Measurements from ENCODE around the gene LPXN. TPM values are rescaled to one million over a fixed set of nuclear protein-coding genes. Genes with fewer than 3 reads are reported as not detected.

The LPXN gene
- total and polyA plus RNA-seq, 3 donors from 2014 or later = 14.5 to 17.3 (median 15.8) TPM

DNA sequence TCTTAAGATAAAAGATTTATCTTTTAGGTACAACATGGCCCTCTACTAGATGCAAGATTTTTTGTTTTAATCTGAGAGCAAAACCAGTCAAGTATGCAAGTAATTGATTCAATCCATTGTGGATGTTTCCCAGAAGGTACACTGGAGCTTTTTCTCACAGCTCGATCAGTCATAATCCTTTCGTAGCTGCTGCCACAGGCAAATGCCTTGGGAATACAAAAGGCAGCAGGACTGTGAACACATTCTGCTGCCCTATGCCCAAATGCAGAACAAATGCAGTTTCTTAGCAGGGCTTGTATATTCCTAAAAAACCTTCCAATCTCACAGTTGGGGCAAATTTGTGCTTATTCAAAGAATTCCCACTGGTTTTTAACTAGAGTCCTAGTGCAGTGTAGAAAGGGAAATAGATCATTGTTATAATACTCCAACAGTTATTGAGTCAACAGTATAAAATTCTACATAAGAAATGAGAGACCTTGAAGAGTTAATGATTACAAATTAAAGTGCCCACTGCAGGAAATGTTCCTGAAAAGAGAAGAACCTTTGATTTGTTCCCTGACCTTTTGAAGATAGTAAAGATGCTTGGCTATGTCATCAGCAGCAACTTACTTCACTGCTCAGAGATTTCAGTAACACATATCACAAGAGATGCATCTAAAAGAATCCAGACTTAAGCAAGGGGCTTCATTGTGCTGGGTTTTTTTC, 14.1 kb downstream of the LPXN start:
- no peaks in the 10 kb centered on the region for H3K36me3 ChIP-seq (ENCODE audit: low read depth, missing control alignments)
- no peak overlapping the region for H3K4me3 ChIP-seq
- intact Hi-C loops (cut with DNase I; ENCODE audit: low total_unique reads) = no loop called here
- TF ChIP-seq, protein P1, sequence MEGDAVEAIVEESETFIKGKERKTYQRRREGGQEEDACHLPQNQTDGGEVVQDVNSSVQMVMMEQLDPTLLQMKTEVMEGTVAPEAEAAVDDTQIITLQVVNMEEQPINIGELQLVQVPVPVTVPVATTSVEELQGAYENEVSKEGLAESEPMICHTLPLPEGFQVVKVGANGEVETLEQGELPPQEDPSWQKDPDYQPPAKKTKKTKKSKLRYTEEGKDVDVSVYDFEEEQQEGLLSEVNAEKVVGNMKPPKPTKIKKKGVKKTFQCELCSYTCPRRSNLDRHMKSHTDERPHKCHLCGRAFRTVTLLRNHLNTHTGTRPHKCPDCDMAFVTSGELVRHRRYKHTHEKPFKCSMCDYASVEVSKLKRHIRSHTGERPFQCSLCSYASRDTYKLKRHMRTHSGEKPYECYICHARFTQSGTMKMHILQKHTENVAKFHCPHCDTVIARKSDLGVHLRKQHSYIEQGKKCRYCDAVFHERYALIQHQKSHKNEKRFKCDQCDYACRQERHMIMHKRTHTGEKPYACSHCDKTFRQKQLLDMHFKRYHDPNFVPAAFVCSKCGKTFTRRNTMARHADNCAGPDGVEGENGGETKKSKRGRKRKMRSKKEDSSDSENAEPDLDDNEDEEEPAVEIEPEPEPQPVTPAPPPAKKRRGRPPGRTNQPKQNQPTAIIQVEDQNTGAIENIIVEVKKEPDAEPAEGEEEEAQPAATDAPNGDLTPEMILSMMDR (IDR thresholded peaks at IDR 0.05) = no peak
- TF ChIP-seq POLR2A (IDR thresholded peaks at IDR 0.05) = no peak
- WGBS, 2 donors = 51 to 68% methylated on average over 2 of the region's 2 CpGs
- no peaks in the 10 kb centered on the region for H3K4me1 ChIP-seq
- DNase-seq = no peak
- no peak overlapping the region for H3K27ac ChIP-seq
- no peaks in the 10 kb centered on the region for H3K27me3 ChIP-seq
- no peaks in the 10 kb centered on the region for H3K9me3 ChIP-seq

DNA sequence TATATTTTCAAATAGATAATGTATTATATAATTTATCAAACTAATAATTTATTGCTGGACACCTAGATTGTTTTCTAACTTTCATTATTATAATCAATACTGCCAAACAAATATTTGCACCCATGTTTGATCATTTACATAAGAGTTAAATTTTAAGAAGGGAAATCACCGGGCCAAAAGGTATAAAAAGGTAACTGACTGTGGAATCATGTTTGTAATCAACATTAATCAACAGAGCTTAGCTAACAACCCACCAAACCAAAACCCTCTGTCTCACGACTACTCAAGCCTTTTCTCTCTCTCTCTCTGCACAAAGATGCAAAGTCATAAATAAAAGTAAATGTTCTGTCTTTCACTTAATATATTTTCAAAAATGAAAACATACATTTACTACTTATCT, 14.8 kb downstream of the LPXN start:
- Histone ChIP-seq H3K36me3 (ENCODE audit: low read depth, missing control alignments) (no peaks in the 10 kb centered on the region), H3K4me3 (no peak overlapping the region), H3K9me3 (no peaks in the 10 kb centered on the region), H3K27me3 (no peaks in the 10 kb centered on the region), H3K27ac (no peak overlapping the region), H3K4me1 (no peaks in the 10 kb centered on the region)
- TF ChIP-seq POLR2A (IDR thresholded peaks at IDR 0.05) = no peak
- TF ChIP-seq, protein P1 (IDR thresholded peaks at IDR 0.05) = no peak
- WGBS, 2 donors = 79 to 81% methylated on average over 2 of the region's 2 CpGs
- intact Hi-C loops (cut with DNase I; ENCODE audit: low total_unique reads) = no loop called here
- DNase-seq = no peak

DNA sequence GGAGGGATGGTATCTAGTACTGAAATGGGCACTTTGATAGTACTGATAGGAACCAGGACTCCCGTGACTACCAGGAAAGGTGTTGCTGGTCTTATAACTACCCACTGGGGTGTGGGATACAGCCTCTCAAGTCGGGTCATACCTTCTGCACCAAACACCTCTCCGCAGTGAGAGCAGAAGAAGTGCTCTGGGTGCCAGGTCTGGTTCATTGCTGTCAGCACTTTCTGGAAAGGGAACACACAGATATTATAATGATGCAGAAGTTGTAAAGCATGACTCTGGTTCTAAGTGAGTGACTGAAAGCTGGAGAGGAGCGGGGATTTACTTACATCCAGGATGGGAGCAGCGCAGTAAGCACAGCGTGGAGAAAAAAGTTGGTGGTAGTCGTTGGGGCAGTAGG, 26.0 kb downstream of the LPXN start:
- TF ChIP-seq, protein P1 (IDR thresholded peaks at IDR 0.05) = no peak
- no peak for TF ChIP-seq POLR2A (IDR thresholded peaks at IDR 0.05)
- DNase-seq = no peak
- H3K27me3 ChIP-seq = no peaks in the 10 kb centered on the region
- no peaks in the 10 kb centered on the region for H3K9me3 ChIP-seq
- 93 to 94% methylated on average over 7 of the region's 7 CpGs for WGBS, 2 donors
- no peak overlapping the region for H3K27ac ChIP-seq
- no peaks in the 10 kb centered on the region for H3K36me3 ChIP-seq (ENCODE audit: low read depth, missing control alignments)
- H3K4me1 ChIP-seq = no peaks in the 10 kb centered on the region
- H3K4me3 ChIP-seq = no peak overlapping the region
- intact Hi-C loops (cut with DNase I; ENCODE audit: low total_unique reads) = no loop called here

DNA sequence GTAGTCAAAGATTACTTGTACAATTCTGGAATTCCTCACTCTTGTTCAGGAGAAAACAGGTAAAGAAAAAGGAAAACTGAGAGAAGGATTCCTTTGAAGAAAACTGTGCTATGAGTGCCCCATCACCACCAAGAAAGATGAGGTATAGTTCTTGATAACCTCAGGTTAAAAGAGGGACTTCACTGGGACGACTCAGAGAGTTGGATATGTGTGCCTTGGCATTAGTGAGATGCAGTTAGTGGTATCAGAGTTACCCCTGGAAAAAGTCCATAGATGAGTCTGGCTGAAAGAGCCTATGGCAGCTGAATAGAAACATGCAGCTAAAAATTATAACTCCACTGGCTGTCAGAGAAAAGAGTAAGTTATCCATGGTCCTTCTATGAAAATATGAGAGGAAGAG, 28.8 kb downstream of the LPXN start:
- no peak overlapping the region for H3K4me3 ChIP-seq
- H3K27me3 ChIP-seq = no peaks in the 10 kb centered on the region
- 76 to 88% methylated on average over 1 of the region's 1 CpG for WGBS, 2 donors
- TF ChIP-seq POLR2A (IDR thresholded peaks at IDR 0.05) = no peak
- TF ChIP-seq, protein P1 (IDR thresholded peaks at IDR 0.05) = no peak
- H3K9me3 ChIP-seq = no peaks in the 10 kb centered on the region
- H3K4me1 ChIP-seq = no peaks in the 10 kb centered on the region
- intact Hi-C loops (cut with DNase I; ENCODE audit: low total_unique reads) = no loop called here
- no peak overlapping the region for H3K27ac ChIP-seq
- DNase-seq = no peak
- no peaks in the 10 kb centered on the region for H3K36me3 ChIP-seq (ENCODE audit: low read depth, missing control alignments)

DNA sequence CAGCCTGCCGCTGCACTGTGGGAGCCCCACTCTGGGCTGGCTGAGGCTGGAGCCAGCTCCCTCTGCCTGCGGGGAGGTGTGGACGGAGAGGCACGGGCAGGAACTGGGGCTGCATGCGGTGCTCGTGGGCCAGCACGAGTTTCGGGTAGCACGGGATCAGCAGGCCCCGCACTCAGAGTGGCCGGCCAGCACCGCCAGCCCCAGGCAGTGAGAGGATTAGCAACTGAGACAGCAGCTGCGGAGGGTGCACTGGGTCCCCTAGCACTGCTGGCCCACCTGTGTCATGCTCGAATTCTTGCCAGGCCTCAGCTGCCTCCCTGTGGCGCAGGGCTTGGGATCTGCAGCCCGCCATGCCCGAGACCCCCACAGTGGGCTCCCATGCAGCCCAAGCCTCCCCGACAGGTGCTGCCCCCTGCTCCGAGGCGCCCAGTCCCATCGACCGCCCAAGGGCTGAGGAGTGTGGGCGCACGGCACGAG, 43.8 kb downstream of the LPXN start:
- WGBS, 2 donors = 93 to 99% methylated on average over 3 to 24 of the region's 25 CpGs
- Histone ChIP-seq H3K4me1 (no peaks in the 10 kb centered on the region), H3K9me3 (no peaks in the 10 kb centered on the region), H3K4me3 (no peak overlapping the region), H3K27me3 (no peaks in the 10 kb centered on the region), H3K36me3 (ENCODE audit: low read depth, missing control alignments) (no peaks in the 10 kb centered on the region), H3K27ac (no peak overlapping the region)
- DNase-seq = no peak
- intact Hi-C loops (cut with DNase I; ENCODE audit: low total_unique reads) = no loop called here
- TF ChIP-seq, protein P1 (IDR thresholded peaks at IDR 0.05) = no peak
- no peak for TF ChIP-seq POLR2A (IDR thresholded peaks at IDR 0.05)
